Vagina (tissue), 2 donors: ENCODE data around the gene CPLX3. TPM values are rescaled to one million over a fixed set of nuclear protein-coding genes. Genes with fewer than 3 reads are reported as not detected.

Experiments
- DNase-seq, 2 donors: peaks; one replicate each; pipeline ENCODE4 v3.0.0-alpha.2; 2017; ENCODE audit errors: extremely low spot score in 2 of 2
- H3K27ac ChIP-seq: fragments of 200-600 bp; sonication (generic); one replicate; pipeline ENCODE4 v1.5.1; 2019
- H3K27me3 ChIP-seq: fragments of 200-600 bp; sonication (generic); one replicate; pipeline ENCODE4 v1.5.1; 2019
- H3K36me3 ChIP-seq, 2 donors: fragments of 200-600 bp; sonication (generic); one replicate each; pipeline ENCODE4 v1.5.1; 2017 to 2019
- H3K4me1 ChIP-seq: fragments of 200-600 bp; sonication (generic); one replicate; pipeline ENCODE4 v1.5.1; 2019
- H3K4me3 ChIP-seq, 2 donors: fragments of 200-600 bp; sonication (generic); 1 replicate in 1 of 2; 2 replicates in 1 of 2; pipeline ENCODE4 v1.5.1; 2016 to 2019
- H3K9me3 ChIP-seq: fragments of 200-600 bp; sonication (generic); one replicate; pipeline ENCODE4 v1.5.1; 2019
- POLR2A ChIP-seq, 2 donors: fragments of 450-650 bp; IDR thresholded peaks; one replicate each; pipeline ENCODE4 v1.6.1; 2017; ENCODE audit warnings: antibody characterized with exemption in 2 of 2, mild to moderate bottlenecking in 2 of 2, moderate library complexity in 2 of 2
- POLR2AphosphoS5 ChIP-seq, 2 donors: sonication (generic); formaldehyde crosslinking; IDR thresholded peaks; one replicate each; pipeline ENCODE4 v1.9.0; 2017; ENCODE audit warnings: antibody characterized with exemption in 2 of 2, mild to moderate bottlenecking in 2 of 2, low read depth in 1 of 2; ENCODE audit not compliant: insufficient read depth in 1 of 2
- intact Hi-C: fragments of 100-400 bp; cut with DNase I; formaldehyde crosslinking; loops from one replicate; pipeline ENCODE4 v1.15.1; 2023
- total RNA-seq: library from RNA; depleted of rRNA; stranded (reverse); fragments of >200 nt; gene quantifications from one replicate; pipeline ENCODE4 v1.2.3, GENCODE V29; 2016
- TF ChIP-seq, protein P1 (sequence below), 3 experiments: fragments of 450-650 bp in 2 of 3; fragments of 200-600 bp in 1 of 3; sonication (generic) in 1 of 3; IDR thresholded peaks; one replicate each; pipeline ENCODE4 v1.5.1; 2017 to 2019; ENCODE audit warnings: antibody characterized with exemption in 3 of 3, mild to moderate bottlenecking in 2 of 3, moderate library complexity in 2 of 3

Gene CPLX3
- total RNA-seq, 1 donor from 2014 or later, result not detected

DNA sequence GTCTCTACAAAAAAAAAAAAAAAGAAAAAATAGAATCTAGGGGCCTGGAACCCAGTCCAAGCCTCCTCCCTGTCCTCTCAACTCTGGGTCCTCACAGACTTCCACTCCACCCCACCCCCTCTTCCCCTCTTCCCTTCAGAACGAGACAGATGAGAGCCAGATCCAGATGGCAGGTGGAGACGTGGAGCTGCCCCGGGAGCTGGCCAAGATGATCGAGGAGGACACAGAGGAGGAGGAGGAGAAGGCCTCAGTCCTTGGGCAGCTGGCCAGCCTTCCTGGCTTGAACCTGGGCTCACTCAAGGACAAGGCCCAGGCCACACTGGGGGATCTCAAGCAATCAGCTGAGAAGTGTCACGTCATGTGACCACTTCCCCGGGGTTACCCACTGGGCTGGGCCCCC is 3.6 kb downstream of the CPLX3 start:
- H3K4me3 ChIP-seq, result no peak overlapping the region
- H3K4me1 ChIP-seq, result no peaks in the 10 kb centered on the region
- no peaks in the 10 kb centered on the region for H3K9me3 ChIP-seq
- no peaks in the 10 kb centered on the region for H3K27me3 ChIP-seq
- no peaks in the 10 kb centered on the region for H3K36me3 ChIP-seq
- no peak overlapping the region for H3K27ac ChIP-seq
- no peak for TF ChIP-seq POLR2AphosphoS5 (IDR thresholded peaks at IDR 0.05; ENCODE audit: insufficient read depth in 1 of 2, low read depth in 1 of 2)
- no peak for DNase-seq
- intact Hi-C loops, result no loop called here

DNA sequence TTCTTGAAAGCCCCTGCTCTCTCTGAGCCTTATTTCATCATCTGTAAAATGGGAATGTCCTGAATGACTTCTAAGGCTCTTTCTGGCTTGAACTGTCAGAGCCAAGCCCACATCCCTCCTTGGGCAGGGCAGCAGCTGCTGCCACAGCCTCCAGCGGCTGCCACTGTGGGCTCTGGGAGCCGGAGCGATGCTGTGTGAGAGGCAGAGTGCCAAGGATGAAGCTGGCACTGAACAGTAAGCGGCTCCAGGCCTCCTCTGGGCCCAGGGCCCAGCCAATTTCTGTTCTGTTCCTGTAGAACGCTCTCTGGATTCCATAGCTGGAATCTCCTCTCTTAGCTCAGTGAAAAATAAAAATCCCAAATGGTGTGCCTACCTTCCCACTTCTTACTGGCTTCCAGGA is 4.4 kb downstream of the CPLX3 start:
- Histone ChIP-seq H3K4me1 (no peaks in the 10 kb centered on the region), H3K27me3 (no peaks in the 10 kb centered on the region), H3K27ac (no peak overlapping the region), H3K9me3 (no peaks in the 10 kb centered on the region), H3K4me3 (no peak overlapping the region), H3K36me3 (no peaks in the 10 kb centered on the region)
- TF ChIP-seq, protein P1, sequence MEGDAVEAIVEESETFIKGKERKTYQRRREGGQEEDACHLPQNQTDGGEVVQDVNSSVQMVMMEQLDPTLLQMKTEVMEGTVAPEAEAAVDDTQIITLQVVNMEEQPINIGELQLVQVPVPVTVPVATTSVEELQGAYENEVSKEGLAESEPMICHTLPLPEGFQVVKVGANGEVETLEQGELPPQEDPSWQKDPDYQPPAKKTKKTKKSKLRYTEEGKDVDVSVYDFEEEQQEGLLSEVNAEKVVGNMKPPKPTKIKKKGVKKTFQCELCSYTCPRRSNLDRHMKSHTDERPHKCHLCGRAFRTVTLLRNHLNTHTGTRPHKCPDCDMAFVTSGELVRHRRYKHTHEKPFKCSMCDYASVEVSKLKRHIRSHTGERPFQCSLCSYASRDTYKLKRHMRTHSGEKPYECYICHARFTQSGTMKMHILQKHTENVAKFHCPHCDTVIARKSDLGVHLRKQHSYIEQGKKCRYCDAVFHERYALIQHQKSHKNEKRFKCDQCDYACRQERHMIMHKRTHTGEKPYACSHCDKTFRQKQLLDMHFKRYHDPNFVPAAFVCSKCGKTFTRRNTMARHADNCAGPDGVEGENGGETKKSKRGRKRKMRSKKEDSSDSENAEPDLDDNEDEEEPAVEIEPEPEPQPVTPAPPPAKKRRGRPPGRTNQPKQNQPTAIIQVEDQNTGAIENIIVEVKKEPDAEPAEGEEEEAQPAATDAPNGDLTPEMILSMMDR (IDR thresholded peaks at IDR 0.05), result no peak
- no peak for TF ChIP-seq POLR2A (IDR thresholded peaks at IDR 0.05)
- TF ChIP-seq POLR2AphosphoS5 (IDR thresholded peaks at IDR 0.05; ENCODE audit: insufficient read depth in 1 of 2, low read depth in 1 of 2), result no peak
- intact Hi-C loops, result no loop called here
- no peak for DNase-seq

DNA sequence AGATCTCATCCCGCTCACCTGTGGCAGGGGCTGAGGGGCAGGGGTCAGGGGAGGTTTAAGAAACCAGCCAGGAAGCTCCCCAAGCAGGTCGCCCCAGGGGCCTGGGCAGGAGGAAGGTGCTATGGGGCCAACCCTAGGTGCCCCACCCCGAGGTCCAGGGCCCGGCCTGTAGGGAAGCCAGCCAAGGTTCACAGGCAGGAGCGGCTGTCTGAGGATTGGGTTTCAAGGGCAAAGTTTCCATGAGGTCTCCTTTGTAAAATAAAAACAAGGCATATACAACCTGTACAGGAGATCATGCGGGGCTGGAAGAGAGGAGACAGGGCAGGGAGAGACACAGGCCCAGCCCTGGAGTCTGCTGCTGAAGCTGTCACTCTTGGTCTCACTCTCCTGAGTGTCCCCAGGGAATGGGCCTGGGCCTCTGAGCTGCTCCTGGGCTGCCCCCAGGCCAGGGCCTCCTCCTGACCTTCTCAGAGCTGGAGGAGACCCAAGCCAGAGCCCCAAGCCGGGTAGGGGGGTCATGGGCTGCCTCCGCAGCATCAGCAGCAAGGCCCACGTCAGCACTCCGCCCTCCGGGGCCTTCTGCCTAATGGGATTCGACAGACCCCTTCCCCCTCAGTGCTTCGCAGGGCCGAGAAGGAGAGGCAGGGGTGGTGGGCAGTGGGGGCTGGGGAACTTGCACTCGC is 5.5 kb downstream of the CPLX3 start:
- Histone ChIP-seq H3K4me1 (no peaks in the 10 kb centered on the region), H3K9me3 (no peaks in the 10 kb centered on the region), H3K4me3 (no peak overlapping the region), H3K36me3 (peaks cover 0 to 5% of the 10 kb centered on the region in 2 donors), H3K27me3 (no peaks in the 10 kb centered on the region), H3K27ac (no peak overlapping the region)
- no peak for DNase-seq
- TF ChIP-seq, protein P1 (IDR thresholded peaks at IDR 0.05), result no peak
- no peak for TF ChIP-seq POLR2A (IDR thresholded peaks at IDR 0.05)
- intact Hi-C loops, result no loop called here

DNA sequence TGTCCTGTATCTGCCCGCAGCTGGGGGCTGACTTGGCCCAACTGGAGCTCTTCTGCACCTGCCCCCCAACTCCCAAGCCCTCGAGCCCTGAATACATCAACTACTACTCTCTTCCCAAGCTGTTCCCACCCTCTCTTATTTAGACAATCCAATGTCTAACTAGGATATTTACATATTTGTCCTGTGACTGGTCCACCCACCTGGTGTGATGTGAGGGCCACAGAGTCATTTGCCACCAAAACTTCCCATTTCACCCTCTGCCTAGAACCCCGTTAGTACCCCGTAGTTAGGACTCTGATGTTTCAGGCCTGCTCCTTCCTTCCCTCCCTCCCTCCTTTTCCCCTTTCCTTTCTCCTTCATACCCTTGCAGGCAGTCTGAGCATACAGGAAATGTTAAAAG is 6.4 kb downstream of the CPLX3 start:
- Histone ChIP-seq H3K9me3 (no peaks in the 10 kb centered on the region), H3K27ac (no peak overlapping the region), H3K27me3 (no peaks in the 10 kb centered on the region), H3K36me3 (peaks cover 0 to 11% of the 10 kb centered on the region in 2 donors), H3K4me1 (no peaks in the 10 kb centered on the region), H3K4me3 (no peak overlapping the region)
- intact Hi-C loops, result no loop called here
- no peak for DNase-seq
- TF ChIP-seq POLR2A (IDR thresholded peaks at IDR 0.05), result no peak

DNA sequence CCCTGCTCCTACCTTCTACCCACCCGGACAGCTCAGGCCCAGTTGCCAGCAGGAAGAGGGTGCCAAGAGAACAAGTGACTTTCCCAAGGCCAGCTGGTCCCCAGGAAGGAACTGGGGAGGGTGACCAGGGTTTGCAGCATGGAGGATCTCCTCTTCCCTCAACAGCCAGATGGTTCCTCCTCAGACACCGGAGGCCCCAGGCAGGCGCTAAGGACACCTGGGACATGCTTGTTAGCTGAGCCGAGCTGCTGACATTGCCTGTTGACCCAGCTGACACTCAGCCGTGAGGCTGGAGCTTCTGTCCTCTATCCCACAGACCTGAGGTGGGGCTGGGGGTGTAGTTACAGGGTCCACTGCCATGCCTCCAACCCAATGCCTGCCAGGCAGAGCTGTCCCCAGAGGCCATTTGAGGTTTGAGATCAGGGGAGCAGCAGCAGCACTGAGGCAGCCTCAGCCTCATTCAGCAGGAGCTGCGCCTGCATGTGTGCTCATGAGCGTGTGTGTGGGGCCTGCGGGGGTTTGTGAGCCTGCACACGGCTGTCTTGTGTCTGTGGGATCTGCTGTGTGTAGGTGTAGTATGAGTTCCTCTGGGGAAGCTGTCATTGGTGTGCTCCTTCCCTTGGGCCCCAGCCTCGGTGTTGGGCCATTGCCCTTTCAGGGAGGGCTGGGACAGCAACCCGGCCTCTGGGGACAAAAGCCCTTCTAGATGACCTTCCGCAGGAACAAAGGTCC is 7.1 kb downstream of the CPLX3 start:
- intact Hi-C loops, result no loop called here
- Histone ChIP-seq H3K36me3 (peaks cover 0 to 16% of the 10 kb centered on the region in 2 donors), H3K4me3 (no peak overlapping the region), H3K4me1 (no peaks in the 10 kb centered on the region), H3K27me3 (no peaks in the 10 kb centered on the region), H3K27ac (no peak overlapping the region), H3K9me3 (no peaks in the 10 kb centered on the region)
- no peak for DNase-seq
- TF ChIP-seq, protein P1 (IDR thresholded peaks at IDR 0.05), result no peak
- TF ChIP-seq POLR2A (IDR thresholded peaks at IDR 0.05) (no peak), POLR2AphosphoS5 (IDR thresholded peaks at IDR 0.05; ENCODE audit: insufficient read depth in 1 of 2, low read depth in 1 of 2) (no peak)

DNA sequence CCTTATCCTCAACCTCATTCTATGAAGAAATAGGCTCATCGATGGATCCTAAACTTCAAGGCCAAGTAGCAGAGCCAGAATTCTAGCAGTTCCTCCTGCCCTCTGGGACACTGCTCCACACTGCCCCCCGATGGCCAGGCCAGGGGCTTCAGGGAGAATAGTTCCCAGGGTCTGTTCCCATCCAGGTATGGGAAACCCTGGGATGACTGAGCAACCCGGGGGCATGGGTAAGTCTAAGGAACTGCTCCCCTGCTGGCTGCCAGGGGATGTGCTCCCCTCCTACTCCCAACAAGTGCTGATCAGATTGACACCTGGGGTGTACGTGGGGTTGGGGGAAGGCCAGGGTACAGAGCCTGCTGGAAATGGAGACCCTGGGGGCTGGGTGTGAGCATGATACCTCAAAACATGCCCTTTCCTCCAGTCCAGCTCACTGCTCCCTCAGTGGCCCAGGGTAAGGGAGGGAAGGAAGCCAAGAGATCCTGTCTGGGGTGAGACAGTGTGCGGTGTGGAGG is 8.9 kb downstream of the CPLX3 start:
- DNase-seq, result no peak
- Histone ChIP-seq H3K9me3 (no peaks in the 10 kb centered on the region), H3K36me3 (peaks cover 0 to 24% of the 10 kb centered on the region in 2 donors), H3K4me1 (no peaks in the 10 kb centered on the region), H3K4me3 (no peak overlapping the region), H3K27ac (no peak overlapping the region), H3K27me3 (no peaks in the 10 kb centered on the region)
- TF ChIP-seq POLR2AphosphoS5 (IDR thresholded peaks at IDR 0.05; ENCODE audit: insufficient read depth in 1 of 2, low read depth in 1 of 2) (no peak), POLR2A (IDR thresholded peaks at IDR 0.05) (no peak)
- TF ChIP-seq, protein P1 (IDR thresholded peaks at IDR 0.05), result peak; percentile 27 to 49 (median 48)
- intact Hi-C loops, result no loop called here
